Measurements from ENCODE around the gene ARHGEF12. TPM values are rescaled to one million over a fixed set of nuclear protein-coding genes. Genes with fewer than 3 reads are reported as not detected.
A peak's percentile ranks its signal among the peaks of the same experiment; 100 is the strongest.

Gene ARHGEF12
- total and polyA plus RNA-seq, 2 donors (not counting 1 experiment from before 2014, with no cell fraction given), result 2.0 to 21.6 TPM

DNA sequence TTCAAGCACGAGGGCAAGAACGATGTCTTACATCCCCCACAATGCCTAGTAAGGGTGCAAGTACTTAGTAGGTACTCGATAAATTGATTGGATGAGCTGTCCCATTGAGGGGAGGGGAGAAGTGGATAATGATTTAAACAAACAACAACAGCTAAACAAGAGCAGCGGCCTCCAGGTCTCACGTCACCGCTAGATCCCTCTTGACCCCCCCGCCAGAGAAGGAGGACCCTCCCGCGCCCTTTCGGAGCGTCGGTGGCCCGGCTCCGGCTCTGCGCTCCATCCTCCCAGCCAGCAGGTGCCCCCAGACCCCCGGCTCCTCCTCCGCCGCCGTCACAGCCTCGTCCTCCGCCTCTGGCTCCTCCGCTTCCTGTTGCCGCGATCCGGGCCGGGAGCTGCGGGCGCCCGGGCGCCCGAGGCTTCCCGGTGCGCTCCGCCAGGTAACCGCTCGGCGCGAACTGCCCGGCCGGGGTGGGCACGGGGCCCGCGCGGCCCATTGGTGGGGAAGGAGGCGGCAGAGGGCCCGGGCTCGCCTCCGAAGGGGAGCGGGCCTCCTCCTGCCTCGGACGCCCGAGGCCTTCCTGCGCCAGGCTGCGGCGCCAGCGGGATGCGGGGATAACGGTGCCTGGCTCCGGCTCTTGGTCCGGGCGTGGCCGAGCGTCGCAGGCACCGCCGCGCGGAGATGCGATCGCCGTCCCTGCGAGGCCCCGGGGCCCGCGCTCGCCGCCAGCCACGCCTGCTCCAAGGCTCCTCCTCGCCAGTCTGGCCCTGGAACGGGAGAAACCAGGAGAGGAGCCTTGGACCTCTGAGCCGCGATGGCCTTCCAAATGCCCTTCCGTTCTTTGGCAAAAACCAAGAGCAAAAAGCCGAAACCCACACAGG is 11.0 kb upstream of the ARHGEF12 start, which contains the start of gene TLCD5:
Gene TLCD5, plus strand, starts transcription at position 368 of the 879 bp plus-strand sequence. CDS start 2,143 bp downstream, outside the sequence.
- Histone ChIP-seq H3K9ac (ENCODE audit: low read length) (peak within 1 kb of the TSS; percentile 62), H4K20me1 (ENCODE audit: control insufficient read depth, insufficient read depth, low read length, poor library complexity, severe bottlenecking) (no peaks in the 10 kb centered on the region), H3K27ac (ENCODE audit: low read length in 2 of 2) (no peak within 1 kb of the TSS), H3K4me3 (ENCODE audit: control extremely low read depth in 1 of 5, extremely low read depth in 1 of 5, insufficient read depth in 1 of 5, low read depth in 2 of 5, low read length in 4 of 5) (peak within 1 kb of the TSS in 3 of 5 experiments; percentile 31 to 62 (median 51)), H3K36me3 (replicated peaks in 1 of 2; ENCODE audit: control extremely low read depth in 1 of 2, control insufficient read depth in 1 of 2, extremely low read depth in 1 of 2, insufficient read depth in 2 of 2, low read length in 1 of 2) (no peaks in the 10 kb centered on the region), H3K79me2 (ENCODE audit: control insufficient read depth, insufficient read depth, low read length) (no peaks in the 10 kb centered on the region), H2AFZ (ENCODE audit: insufficient read depth, low read depth, low read length, poor library complexity, severe bottlenecking) (peak within 1 kb of the TSS; percentile 68), H3K27me3 (replicated peaks in 1 of 4; ENCODE audit: control extremely low read depth in 1 of 4, control insufficient read depth in 3 of 4, insufficient read depth in 4 of 4, low read length in 3 of 4) (peaks cover 0 to 53% (median 44%) of the 10 kb centered on the region in 4 experiments), H3K4me1 (ENCODE audit: control insufficient read depth in 2 of 2, insufficient read depth in 2 of 2, low read length in 2 of 2) (peaks cover 10 to 24% of the 10 kb centered on the region in 2 donors), H3K4me2 (replicated peaks; ENCODE audit: low read depth, low read length, poor library complexity, severe bottlenecking) (peak within 1 kb of the TSS; percentile 93), H3K9me3 (ENCODE audit: control extremely low read depth in 1 of 3, control insufficient read depth in 2 of 3, insufficient read depth in 1 of 3, low read length in 2 of 3) (no peaks in the 10 kb centered on the region)
- TF ChIP-seq EZH2 (IDR thresholded peaks at IDR 0.05; ENCODE audit: borderline replicate concordance, insufficient read depth, low read depth, low read length, poor library complexity, severe bottlenecking), result no peak
- TF ChIP-seq, protein P1, sequence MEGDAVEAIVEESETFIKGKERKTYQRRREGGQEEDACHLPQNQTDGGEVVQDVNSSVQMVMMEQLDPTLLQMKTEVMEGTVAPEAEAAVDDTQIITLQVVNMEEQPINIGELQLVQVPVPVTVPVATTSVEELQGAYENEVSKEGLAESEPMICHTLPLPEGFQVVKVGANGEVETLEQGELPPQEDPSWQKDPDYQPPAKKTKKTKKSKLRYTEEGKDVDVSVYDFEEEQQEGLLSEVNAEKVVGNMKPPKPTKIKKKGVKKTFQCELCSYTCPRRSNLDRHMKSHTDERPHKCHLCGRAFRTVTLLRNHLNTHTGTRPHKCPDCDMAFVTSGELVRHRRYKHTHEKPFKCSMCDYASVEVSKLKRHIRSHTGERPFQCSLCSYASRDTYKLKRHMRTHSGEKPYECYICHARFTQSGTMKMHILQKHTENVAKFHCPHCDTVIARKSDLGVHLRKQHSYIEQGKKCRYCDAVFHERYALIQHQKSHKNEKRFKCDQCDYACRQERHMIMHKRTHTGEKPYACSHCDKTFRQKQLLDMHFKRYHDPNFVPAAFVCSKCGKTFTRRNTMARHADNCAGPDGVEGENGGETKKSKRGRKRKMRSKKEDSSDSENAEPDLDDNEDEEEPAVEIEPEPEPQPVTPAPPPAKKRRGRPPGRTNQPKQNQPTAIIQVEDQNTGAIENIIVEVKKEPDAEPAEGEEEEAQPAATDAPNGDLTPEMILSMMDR (IDR thresholded peaks at IDR 0.05), result no peak
- DNase-seq (peak; percentile 45), ATAC-seq (ENCODE audit: low read depth) (peak; percentile 47)
- Mint-ChIP-seq H3K27me3 (peaks cover 77% of the 10 kb centered on the region), H3K4me3 (peak within 1 kb of the TSS; percentile 86), H3K9me3 (ENCODE audit: insufficient read depth) (no peaks in the 10 kb centered on the region), H3K27ac (no peak within 1 kb of the TSS), H3K4me1 (peaks cover 18% of the 10 kb centered on the region)
- intact Hi-C loops (cut with micrococcal nuclease), result no loop called here
- WGBS (ENCODE audit: insufficient coverage), result 2% methylated on average over 79 of the region's 84 CpGs
- ChIA-PET CTCF (interaction anchor here (1.0 kb wide), 1 partner anchor 22 kb away, joined by 3 read pairs; no protein-coding TSS in a partner anchor), POLR2A (interaction anchor here (0.7 kb wide), 1 partner anchor 1243 kb away, joined by 3 read pairs; no protein-coding TSS in a partner anchor)
